Measurements from ENCODE around the gene IGFLR1.

The IGFLR1 gene

GRCh38 chr19:35736913-35737886, 5.1 kb downstream of the IGFLR1 start:
- ChIA-PET CTCF (interaction anchor here (0.7 to 6.1 kb wide), 9 partner anchors 8 to 194 kb away, joined by 3 to 20 read pairs (median 5); partner anchors contain the start of genes LIN37, PSENEN and U2AF1L4), POLR2A (interaction anchor here (0.6 to 2.1 kb wide), 5 partner anchors 9 to 436 kb away, joined by 3 to 5 read pairs (median 3); partner anchors contain the start of gene LIN37)
- no peak for DNase-seq (ENCODE audit: extremely low spot score)
- peak; percentile 19 for TF ChIP-seq CTCF (IDR thresholded peaks at IDR 0.05; ENCODE audit: control extremely low read depth, extremely low read depth, low read depth, missing control alignments)

GRCh38 chr19:35734889-35735288, 7.4 kb downstream of the IGFLR1 start:
- POLR2A ChIA-PET: no interaction called here
- TF ChIP-seq CTCF (IDR thresholded peaks at IDR 0.05; ENCODE audit: control extremely low read depth, extremely low read depth, low read depth, missing control alignments): no peak
- no peak for DNase-seq (ENCODE audit: extremely low spot score)
- CTCF ChIA-PET: interaction anchor here (1.6 to 6.1 kb wide), 2 partner anchors 11 to 40 kb away, joined by 5 to 20 read pairs; no protein-coding TSS in a partner anchor

- POLR2A ChIA-PET: interaction anchor here (0.7 kb wide), 1 partner anchor 13 kb away, joined by 3 read pairs; no protein-coding TSS in a partner anchor
- CTCF ChIA-PET: interaction anchor here (0.7 to 6.1 kb wide), 2 partner anchors 10 to 40 kb away, joined by 3 to 20 read pairs; no protein-coding TSS in a partner anchor
- no peak for DNase-seq (ENCODE audit: extremely low spot score)
- no peak for TF ChIP-seq CTCF (IDR thresholded peaks at IDR 0.05; ENCODE audit: control extremely low read depth, extremely low read depth, low read depth, missing control alignments)
These were observed 8.0 kb downstream of the IGFLR1 start for GRCh38 chr19:35734273-35734672.

GRCh38 chr19:35733180-35734125, 8.8 kb downstream of the IGFLR1 start:
- ChIA-PET CTCF (interaction anchor here (0.7 to 6.1 kb wide), 2 partner anchors 9 to 39 kb away, joined by 3 to 20 read pairs; no protein-coding TSS in a partner anchor), POLR2A (interaction anchor here (0.7 to 1.1 kb wide), 2 partner anchors 10 to 12 kb away, joined by 3 to 4 read pairs; no protein-coding TSS in a partner anchor)
- DNase-seq (ENCODE audit: extremely low spot score): no peak
- TF ChIP-seq CTCF (IDR thresholded peaks at IDR 0.05; ENCODE audit: control extremely low read depth, extremely low read depth, low read depth, missing control alignments): no peak

- TF ChIP-seq CTCF (IDR thresholded peaks at IDR 0.05; ENCODE audit: control extremely low read depth, extremely low read depth, low read depth, missing control alignments): no peak
- ChIA-PET CTCF (interaction anchor here (6.1 kb wide), 1 partner anchor 8 kb away, joined by 20 read pairs; no protein-coding TSS in a partner anchor), POLR2A (interaction anchor here (0.8 to 1.2 kb wide), 3 partner anchors 9 to 15 kb away, joined by 3 to 4 read pairs (median 3); partner anchors contain the start of gene LIN37)
- no peak for DNase-seq (ENCODE audit: extremely low spot score)
These were observed 9.6 kb downstream of the IGFLR1 start for GRCh38 chr19:35732540-35733179.
